ENCODE results near the gene CRYGA. TPM values are rescaled to one million over a fixed set of nuclear protein-coding genes. Genes with fewer than 3 reads are reported as not detected.

CRYGA gene, protein sequence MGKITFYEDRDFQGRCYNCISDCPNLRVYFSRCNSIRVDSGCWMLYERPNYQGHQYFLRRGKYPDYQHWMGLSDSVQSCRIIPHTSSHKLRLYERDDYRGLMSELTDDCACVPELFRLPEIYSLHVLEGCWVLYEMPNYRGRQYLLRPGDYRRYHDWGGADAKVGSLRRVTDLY
- total RNA-seq (2021) (not detected in 2 replicates), Bru-seq, nascent RNA (not detected), BruChase-seq, experiment 1, labeled RNA remaining after a 2-hour chase (not detected), BruChase-seq, experiment 2, labeled RNA remaining after a 6-hour chase (not detected)
- long read RNA-seq = 0 reads

DNA sequence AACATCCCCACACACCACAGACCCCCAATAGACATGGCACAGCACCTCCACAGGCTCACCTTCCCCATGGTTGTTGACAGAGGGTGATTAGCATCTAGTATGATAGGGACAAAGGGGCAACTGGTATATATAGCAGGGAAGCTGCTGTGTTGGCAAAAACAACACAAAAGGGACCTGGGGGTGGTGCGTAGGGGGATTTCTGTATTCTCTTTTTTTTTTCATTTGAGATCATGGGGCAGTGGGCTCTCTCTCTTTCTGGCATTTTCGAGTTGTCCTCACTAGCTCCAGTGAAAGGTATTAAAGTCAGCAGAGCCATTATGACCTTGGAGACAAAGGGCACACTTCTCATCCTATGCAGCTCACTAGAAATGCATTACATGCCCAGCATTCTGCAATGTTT lies at the start of gene CRYGA:
TSS of gene CRYGA (minus strand) at position 101 of the 400 bp plus-strand sequence. CDS start at position 68, 33 bp downstream.
- ChIA-PET POLR2A (ENCODE audit: unreplicated experiment) (no interaction called here), CTCF (no interaction called here)
- H3K4me1 ChIP-seq (replicated peaks; ENCODE audit: insufficient read depth) = no peaks in the 10 kb centered on the region
- intact Hi-C loops (cut with micrococcal nuclease; ENCODE audit: unreplicated experiment) = no loop called here
- no peaks in the 10 kb centered on the region for H3K9me2 ChIP-seq (ENCODE audit: insufficient read depth)
- no peak within 1 kb of the TSS for H3K4me2 ChIP-seq
- H3F3A ChIP-seq (ENCODE audit: insufficient read depth, low read depth) = no peaks in the 10 kb centered on the region
- no peaks in the 10 kb centered on the region for H3K27me3 ChIP-seq (ENCODE audit: insufficient read depth, low read depth)
- no peak within 1 kb of the TSS for H3K27ac ChIP-seq
- no peaks in the 10 kb centered on the region for H4K20me1 ChIP-seq (ENCODE audit: insufficient read depth)
- no peak for TF ChIP-seq EZH2 (IDR thresholded peaks at IDR 0.05; ENCODE audit: low read depth)
- TF ChIP-seq, protein P1, sequence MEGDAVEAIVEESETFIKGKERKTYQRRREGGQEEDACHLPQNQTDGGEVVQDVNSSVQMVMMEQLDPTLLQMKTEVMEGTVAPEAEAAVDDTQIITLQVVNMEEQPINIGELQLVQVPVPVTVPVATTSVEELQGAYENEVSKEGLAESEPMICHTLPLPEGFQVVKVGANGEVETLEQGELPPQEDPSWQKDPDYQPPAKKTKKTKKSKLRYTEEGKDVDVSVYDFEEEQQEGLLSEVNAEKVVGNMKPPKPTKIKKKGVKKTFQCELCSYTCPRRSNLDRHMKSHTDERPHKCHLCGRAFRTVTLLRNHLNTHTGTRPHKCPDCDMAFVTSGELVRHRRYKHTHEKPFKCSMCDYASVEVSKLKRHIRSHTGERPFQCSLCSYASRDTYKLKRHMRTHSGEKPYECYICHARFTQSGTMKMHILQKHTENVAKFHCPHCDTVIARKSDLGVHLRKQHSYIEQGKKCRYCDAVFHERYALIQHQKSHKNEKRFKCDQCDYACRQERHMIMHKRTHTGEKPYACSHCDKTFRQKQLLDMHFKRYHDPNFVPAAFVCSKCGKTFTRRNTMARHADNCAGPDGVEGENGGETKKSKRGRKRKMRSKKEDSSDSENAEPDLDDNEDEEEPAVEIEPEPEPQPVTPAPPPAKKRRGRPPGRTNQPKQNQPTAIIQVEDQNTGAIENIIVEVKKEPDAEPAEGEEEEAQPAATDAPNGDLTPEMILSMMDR (conservative IDR thresholded peaks at IDR 0.05) = no peak
- H3K9me3 ChIP-seq (ENCODE audit: insufficient read depth, low read depth) = no peaks in the 10 kb centered on the region
- no peak within 1 kb of the TSS for H3K4me3 ChIP-seq
- no peaks in the 10 kb centered on the region for H3K36me3 ChIP-seq (ENCODE audit: low read depth)
- DNase-seq = no peak
- H3K79me2 ChIP-seq (ENCODE audit: low read depth) = no peaks in the 10 kb centered on the region
- no peak within 1 kb of the TSS for H2AFZ ChIP-seq
- no TSS peak for BruUV-seq (replicated peaks)

DNA sequence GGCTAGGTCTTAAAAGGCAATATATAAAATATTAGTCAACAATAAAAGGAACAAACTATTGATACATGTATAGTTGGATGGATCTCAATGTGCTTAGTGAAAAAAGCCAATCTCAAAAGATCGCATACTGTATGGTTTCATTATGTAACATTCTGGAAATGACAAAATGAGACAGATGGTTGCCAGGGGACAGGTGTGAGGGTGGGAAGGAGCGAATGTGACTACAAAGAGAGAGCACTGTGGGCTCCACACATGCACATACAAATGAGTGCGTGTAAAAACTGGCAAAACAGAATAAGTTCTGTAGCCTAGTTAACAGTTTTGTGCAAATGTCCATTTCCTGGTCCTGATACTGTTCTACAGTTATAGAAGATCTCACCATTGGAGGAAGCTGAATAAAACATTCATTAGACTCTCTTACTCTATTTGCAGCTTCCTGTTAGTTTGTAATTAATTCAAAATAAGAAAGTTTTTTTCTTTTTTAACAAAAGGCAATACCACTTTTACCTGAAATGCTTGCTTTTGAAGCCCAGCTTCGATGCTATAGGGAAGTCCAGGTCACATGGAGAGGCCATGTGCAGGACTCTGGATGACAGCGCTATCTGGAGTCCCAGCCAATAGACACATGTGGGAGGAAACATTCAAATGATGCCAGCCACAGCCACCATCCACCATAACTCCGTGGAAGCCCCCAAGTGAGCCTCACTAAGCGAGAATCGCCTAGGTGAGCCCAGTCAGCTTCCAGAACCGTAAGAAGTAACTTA lies 47.5 kb upstream of the CRYGA start:
- Histone ChIP-seq H2AFZ (no peak overlapping the region), H3K4me3 (no peak overlapping the region), H3K9me2 (ENCODE audit: insufficient read depth) (no peaks in the 10 kb centered on the region), H3K79me2 (ENCODE audit: low read depth) (no peaks in the 10 kb centered on the region), H4K20me1 (ENCODE audit: insufficient read depth) (no peaks in the 10 kb centered on the region), H3K4me1 (replicated peaks; ENCODE audit: insufficient read depth) (no peaks in the 10 kb centered on the region), H3F3A (ENCODE audit: insufficient read depth, low read depth) (no peaks in the 10 kb centered on the region), H3K9me3 (ENCODE audit: insufficient read depth, low read depth) (no peaks in the 10 kb centered on the region), H3K4me2 (no peak overlapping the region), H3K27ac (no peak overlapping the region), H3K36me3 (ENCODE audit: low read depth) (no peaks in the 10 kb centered on the region), H3K27me3 (ENCODE audit: insufficient read depth, low read depth) (no peaks in the 10 kb centered on the region)
- no TSS peak for BruUV-seq (replicated peaks)
- ChIA-PET CTCF (no interaction called here), POLR2A (ENCODE audit: unreplicated experiment) (no interaction called here)
- no peak for DNase-seq
- intact Hi-C loops (cut with micrococcal nuclease; ENCODE audit: unreplicated experiment) = no loop called here
- TF ChIP-seq EZH2 (IDR thresholded peaks at IDR 0.05; ENCODE audit: low read depth) = no peak
- TF ChIP-seq, protein P1 (conservative IDR thresholded peaks at IDR 0.05) = no peak

DNA sequence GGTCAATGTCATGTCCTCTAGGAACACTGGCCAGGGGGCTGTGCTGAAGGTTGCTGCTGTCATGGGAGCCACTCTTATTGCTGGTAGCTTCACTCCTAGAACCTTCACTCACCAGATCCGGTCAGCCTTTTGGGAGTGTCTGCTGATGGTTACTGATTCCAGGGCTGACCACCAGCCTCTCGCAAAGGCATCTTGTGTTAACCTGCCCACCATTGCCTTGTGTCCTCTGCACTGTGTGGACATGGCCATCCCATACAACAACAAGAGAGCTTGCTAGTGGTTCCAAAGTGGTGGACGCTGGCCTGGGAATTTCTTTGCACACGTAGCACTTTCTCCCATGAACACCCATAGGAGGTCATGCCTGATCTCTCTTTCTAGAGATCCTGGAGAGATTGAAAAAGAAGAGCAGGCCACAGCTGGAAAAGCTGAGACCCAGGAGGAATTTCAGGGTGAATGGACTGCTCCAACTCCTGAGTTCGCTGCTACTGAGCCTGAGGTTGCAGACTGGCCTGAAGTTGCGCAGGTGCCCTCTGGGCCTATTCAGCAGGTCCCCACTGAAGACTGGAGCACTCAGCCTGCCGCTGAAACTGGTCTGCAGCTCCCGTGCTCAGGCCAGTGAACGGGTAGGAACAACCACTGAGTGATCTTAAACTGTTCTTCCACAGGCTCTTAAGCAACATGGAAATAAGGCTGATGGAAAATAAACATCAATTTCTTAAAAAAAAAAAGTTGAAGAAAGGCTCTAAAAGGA lies 45.1 kb upstream of the CRYGA start:
- intact Hi-C loops (cut with micrococcal nuclease; ENCODE audit: unreplicated experiment) = no loop called here
- Histone ChIP-seq H3K27me3 (ENCODE audit: insufficient read depth, low read depth) (no peaks in the 10 kb centered on the region), H2AFZ (no peak overlapping the region), H3K9me3 (ENCODE audit: insufficient read depth, low read depth) (no peaks in the 10 kb centered on the region), H3K79me2 (ENCODE audit: low read depth) (no peaks in the 10 kb centered on the region), H3K4me2 (no peak overlapping the region), H3K4me1 (replicated peaks; ENCODE audit: insufficient read depth) (no peaks in the 10 kb centered on the region), H3K27ac (no peak overlapping the region), H3K36me3 (ENCODE audit: low read depth) (no peaks in the 10 kb centered on the region), H4K20me1 (ENCODE audit: insufficient read depth) (no peaks in the 10 kb centered on the region), H3K9me2 (ENCODE audit: insufficient read depth) (no peaks in the 10 kb centered on the region), H3F3A (ENCODE audit: insufficient read depth, low read depth) (no peaks in the 10 kb centered on the region), H3K4me3 (no peak overlapping the region)
- BruUV-seq (replicated peaks) = no TSS peak
- ChIA-PET CTCF (no interaction called here), POLR2A (ENCODE audit: unreplicated experiment) (no interaction called here)
- no peak for DNase-seq
- no peak for TF ChIP-seq EZH2 (IDR thresholded peaks at IDR 0.05; ENCODE audit: low read depth)
- TF ChIP-seq, protein P1 (conservative IDR thresholded peaks at IDR 0.05) = no peak
